ENCODE measurements around the gene CDKL2. TPM values are rescaled to one million over a fixed set of nuclear protein-coding genes. Genes with fewer than 3 reads are reported as not detected.

The CDKL2 gene
- total RNA-seq, 2 donors from 2014 or later, result 0.71 to 1.3 TPM

DNA sequence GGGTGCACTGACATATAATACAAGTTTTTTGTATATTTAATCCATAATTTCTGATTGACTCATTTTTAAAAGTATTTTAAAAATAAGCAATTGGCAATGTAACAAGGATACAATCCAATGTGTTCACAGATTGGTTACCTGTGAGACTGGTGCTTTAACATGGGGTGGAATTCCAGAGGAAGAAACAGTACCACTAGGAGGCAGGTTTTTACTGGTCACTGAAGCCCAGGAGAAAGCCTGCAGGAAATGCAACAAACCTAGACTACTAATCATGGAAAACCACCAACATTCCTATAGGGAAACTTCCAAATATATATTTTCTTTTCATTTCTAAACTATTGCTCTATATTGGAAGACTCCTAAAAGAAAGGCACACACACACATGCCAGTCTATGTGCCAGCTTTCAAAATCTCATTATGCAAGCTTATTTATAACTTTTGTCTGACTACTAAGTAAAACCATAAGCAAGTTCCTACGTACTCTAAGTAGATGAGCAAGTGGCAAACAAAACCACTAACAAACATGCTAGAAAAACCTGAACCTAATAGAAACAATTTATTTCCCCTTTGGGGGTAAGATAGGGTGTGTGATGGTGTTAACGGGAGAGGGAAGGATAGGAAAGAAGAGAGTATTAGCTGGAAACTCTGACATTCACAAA lies 23.6 kb upstream of the CDKL2 start:
- intact Hi-C loops (cut with DNase I), result no loop called here
- no peak for DNase-seq (ENCODE audit: low spot score)

DNA sequence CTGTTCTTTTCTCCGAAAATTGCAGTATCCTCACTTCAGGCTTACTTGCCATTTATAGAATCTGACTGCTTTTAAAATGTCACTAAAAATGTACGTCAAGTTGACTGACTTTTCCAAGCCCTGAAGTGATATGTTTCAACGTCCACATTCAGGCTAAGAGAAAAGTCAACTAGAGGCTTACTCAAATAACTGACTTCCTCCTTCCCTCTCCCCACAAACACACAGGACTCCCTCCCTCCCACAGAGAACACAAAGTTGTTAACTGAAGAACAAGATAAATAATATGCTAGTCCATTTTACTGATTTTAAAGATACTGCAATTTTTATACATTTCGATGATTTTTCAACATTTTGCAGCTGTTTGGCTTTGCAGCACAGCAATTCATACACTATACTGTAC lies 13.8 kb upstream of the CDKL2 start:
- intact Hi-C loops (cut with DNase I), result no loop called here
- DNase-seq (ENCODE audit: low spot score), result no peak

DNA sequence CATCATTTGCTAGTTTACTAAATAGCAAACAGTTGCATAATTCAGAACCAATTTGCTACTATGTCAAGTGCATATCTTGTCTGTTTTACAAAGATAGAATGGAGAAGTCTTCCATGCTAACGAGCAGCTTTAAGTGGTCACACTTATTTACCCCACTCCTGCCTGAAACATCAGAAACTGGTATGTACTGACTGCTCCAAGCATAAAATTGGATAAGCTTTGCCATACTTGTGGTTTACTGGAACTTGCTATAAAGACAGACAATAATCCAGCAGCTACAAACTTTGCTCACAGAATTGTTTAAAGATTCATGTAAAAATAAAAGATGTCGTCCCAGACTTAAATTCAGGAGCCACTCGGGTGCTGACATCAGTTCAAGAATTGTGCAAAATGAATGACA lies 13.3 kb upstream of the CDKL2 start:
- no peak for DNase-seq (ENCODE audit: low spot score)
- intact Hi-C loops (cut with DNase I), result no loop called here

DNA sequence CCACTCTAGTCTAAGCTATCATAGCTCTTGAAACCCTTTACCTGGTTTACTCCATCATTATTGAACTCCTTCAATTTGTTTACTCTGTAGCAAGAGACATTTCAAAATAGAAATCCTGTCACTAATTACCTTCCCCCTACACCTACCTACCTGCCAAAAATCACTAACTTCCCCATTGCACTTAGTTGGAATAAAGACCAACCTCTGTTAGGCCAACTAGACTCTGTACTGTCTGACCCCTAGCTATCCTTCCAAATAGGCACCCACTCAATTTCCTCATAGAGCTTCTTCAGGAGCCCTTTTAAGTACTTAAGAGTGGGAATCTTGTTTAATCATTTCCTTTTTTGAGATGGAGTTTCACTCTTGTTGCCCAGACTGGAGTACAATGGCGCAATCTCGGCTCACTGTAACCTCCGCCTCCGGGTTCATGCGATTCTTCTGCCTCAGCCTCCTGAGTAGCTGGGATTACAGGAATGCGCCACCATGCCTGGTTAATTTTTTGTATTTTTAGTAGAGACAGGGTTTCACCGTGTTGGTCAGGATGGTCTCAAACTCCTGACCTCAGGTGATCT lies 8.9 kb upstream of the CDKL2 start:
- intact Hi-C loops (cut with DNase I), result no loop called here
- no peak for DNase-seq (ENCODE audit: low spot score)

DNA sequence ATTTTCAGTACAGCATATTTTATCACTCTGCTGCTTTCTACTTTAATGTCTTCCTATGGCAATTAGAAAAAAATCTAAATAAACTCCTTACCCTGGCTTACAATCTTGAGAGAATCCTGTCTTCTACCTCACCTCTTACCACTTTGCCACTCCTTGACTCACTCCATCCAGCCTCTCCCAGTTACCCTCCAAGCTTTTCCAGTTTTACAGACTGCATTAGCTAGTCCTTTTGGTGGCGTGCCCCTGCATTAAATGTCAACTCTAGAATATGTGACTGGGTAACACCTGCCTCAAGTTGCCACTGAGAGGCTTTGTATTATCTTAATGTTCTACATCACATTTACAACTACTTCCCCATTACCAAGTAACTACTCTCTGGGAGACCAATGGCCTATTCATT lies 7.5 kb upstream of the CDKL2 start:
- no peak for DNase-seq (ENCODE audit: low spot score)
- intact Hi-C loops (cut with DNase I), result no loop called here

DNA sequence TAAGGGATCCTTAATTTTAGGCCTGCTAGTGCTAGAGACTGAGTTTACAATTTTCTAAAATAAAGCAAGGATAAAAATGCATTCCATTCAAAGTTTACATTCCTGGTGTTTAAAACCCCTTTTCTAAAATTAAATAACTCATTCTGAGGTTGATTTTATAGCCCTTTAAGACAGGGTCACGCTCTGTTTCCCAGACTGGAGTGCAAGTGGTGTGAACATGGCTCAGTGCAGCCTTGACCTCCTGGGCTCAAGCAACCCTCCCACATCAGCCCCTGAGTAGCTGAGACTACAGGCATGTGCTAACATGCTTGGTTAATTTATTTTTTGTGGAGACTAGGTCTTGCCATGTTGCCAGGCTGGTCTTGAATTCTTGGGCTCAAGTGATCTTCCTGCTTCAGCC lies 6.8 kb upstream of the CDKL2 start:
- intact Hi-C loops (cut with DNase I), result no loop called here
- DNase-seq (ENCODE audit: low spot score), result no peak

DNA sequence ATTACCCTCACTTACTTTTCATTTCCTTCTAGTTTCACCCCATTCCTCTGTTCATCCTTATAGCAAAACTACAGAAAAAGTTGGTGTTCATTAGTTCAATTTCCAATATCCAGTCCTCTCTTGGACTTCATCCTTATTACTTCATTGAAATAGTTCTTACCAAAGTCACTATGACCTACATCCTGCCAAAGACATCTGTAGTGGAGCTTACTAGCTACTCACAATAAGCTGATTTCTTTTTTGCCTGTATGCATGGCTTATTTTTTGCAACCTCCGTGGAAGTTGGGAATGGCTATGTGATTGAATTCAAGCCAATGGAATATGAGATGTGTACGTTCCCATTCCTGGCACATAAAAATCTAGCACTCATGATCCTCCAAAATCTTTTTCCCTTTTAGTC lies 4.6 kb upstream of the CDKL2 start:
- intact Hi-C loops (cut with DNase I), result no loop called here
- no peak for DNase-seq (ENCODE audit: low spot score)

DNA sequence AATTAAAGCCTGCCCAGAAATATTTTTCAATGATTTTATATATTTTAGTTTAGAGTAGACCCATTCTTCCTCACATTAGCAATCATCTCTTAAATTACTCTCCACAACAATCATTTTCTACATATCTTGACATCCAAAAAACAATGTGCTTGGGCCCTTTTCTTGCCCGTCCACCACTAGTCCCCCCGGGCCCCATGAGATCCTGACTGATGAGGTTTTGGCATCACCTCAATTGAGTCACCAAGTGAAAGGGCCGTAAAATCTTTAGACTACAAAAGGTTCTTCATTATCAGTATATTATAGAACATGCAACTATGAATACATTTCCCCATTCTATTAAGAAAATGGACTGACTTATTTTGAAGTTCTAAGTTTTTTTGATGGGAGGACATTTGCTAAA lies 4.0 kb upstream of the CDKL2 start:
- no peak for DNase-seq (ENCODE audit: low spot score)
- intact Hi-C loops (cut with DNase I), result no loop called here

DNA sequence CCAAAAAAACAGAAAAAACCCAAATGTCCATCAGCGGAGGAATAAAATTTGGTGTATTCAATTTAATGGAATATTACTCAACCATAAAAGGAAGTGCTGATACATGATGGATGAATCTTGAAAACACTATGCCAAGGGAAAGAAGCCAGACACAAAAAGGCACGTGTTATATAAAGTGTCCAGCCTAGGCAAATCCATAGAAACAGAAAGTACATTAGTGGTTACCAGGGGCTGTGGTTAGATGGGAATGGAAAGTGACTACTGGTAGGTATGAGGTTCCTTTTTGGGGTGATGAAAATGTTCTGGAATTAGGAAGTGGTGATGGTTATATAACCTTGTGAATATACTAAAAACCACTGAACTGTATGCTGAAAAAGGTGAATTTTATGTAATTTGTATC lies 3.5 kb upstream of the CDKL2 start:
- DNase-seq (ENCODE audit: low spot score), result no peak
- intact Hi-C loops (cut with DNase I), result no loop called here

DNA sequence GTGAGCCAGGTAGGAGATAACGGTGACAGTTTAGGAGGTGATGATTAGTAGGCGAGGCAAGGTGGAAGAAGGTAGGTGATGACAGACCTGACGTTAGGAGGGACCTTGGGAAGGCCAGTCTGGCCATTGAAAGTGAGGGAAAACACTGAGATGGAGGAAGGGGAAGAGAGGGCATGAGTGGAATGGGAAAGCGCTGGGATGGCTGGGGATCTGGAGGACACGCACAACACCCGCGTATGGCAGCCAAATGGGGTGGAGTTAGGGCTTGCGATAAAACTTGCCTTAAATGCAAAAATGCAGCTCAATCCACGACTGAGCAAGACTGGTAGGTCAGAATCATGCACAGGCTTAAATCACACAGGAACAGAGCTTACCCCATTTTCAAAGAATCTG lies 605 bp upstream of the CDKL2 start:
- intact Hi-C loops (cut with DNase I), result no loop called here
- no peak for DNase-seq (ENCODE audit: low spot score)

DNA sequence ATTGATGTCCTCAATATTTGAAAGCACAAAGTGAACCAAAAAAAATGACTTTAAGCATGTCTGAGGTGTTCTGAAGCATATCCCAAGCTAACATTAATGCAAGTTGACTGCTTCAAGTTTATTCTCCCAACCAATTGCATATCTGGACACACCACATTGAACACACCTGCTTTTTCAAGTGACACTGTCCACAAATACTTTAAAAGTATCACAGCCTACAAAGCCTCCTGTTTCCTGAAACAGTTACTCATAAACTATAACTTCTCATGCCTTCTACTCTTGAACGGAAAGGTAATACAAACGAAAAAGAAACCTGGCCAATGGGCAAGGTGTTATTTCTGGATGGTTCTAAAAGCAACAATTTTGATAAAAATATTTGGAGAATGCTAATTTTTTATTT lies 1.1 kb downstream of the CDKL2 start:
- intact Hi-C loops (cut with DNase I), result no loop called here
- no peak for DNase-seq (ENCODE audit: low spot score)

DNA sequence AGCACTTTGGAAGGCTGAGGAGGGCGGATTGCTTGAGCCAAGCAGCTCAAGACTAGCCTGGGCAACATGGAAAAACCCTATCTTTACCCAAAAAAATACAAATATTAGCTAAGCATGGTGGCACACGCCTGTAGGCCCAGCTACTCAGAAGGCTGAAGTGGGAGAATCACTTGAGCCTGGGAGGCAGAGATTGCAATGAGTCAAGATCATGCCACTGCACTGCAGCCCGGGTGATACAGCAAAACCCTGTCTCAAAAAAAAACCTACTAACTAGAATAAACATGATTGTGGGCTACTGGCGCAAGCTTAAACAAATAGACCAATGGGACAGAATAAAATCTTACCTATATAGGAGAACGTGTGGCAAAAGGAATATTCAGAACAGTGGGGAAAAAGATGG lies 7.3 kb downstream of the CDKL2 start:
- no peak for DNase-seq (ENCODE audit: low spot score)
- intact Hi-C loops (cut with DNase I), result no loop called here

DNA sequence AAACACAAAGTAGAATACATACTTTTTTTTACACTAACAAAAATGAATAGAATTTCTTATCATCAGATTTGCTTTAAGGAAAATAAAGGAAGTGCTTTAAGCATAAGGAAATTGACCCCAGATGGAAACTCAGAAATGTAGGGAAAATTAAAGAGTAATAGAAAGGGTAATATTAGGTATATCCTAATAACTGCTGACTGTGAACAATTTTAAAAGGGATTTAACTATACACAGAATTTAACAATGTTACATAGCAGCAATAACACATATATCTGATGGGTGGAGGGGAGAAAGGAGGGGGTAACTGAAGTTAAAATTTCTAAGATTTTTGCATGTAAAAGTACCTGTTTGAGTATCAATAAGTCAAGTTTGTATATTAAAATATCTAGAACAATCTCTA lies 8.6 kb downstream of the CDKL2 start:
- intact Hi-C loops (cut with DNase I), result no loop called here
- no peak for DNase-seq (ENCODE audit: low spot score)

DNA sequence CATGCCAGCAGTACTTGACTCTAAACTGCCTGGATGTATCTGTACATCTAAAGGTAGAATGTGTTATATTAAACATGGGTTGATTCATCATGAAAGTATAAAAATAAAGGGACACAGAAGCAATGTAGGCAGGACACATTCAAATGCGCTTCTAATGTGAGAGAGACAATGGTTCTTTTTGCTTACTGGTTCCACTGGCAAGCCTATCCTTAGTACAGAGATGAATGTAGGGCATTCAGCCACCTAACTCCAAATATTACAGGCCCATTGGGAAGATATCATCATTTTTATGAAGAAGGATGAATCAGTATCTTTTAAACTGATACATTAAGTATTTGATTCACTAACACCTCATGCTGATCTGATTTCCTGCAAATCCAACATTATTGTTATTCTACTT lies 18.0 kb downstream of the CDKL2 start:
- intact Hi-C loops (cut with DNase I), result no loop called here
- no peak for DNase-seq (ENCODE audit: low spot score)

DNA sequence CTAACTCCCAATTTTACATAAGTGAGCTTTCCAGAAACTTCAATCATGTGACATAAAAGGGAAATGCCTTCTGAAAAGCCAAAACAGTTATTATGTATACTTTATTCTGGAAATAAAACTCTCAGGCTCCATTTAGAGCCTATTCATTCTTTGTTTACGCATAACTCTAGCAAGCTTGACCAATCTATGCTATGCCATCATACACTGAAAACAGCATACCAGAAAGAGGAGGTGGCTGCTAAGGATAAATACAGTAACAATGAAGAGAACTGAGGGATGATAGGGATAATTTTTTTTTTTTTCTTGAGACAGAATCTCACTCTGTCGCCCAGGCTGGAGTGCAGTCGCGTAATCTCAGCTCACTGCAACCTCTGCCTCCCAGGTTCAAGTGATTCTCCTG lies 24.4 kb downstream of the CDKL2 start:
- DNase-seq (ENCODE audit: low spot score), result no peak
- intact Hi-C loops (cut with DNase I), result no loop called here

DNA sequence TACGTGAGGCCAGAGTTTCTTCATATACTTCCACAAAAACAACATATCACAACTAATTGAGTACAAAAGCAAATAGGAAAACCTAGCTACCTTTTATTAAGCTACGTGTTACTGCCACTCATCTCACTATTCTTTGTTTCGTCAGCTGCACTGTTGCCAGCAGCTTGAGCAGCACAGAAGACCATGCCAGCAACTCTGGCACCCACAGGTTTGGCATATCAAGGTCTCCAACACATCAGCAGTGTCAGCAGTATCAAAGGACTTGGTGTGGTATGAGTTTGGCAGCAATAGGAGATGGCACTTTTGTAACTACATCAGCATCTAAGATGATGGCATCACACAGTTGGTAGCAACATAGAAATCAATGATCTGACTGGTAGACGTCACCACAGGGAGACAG lies 30.7 kb downstream of the CDKL2 start:
- intact Hi-C loops (cut with DNase I), result no loop called here
- no peak for DNase-seq (ENCODE audit: low spot score)

DNA sequence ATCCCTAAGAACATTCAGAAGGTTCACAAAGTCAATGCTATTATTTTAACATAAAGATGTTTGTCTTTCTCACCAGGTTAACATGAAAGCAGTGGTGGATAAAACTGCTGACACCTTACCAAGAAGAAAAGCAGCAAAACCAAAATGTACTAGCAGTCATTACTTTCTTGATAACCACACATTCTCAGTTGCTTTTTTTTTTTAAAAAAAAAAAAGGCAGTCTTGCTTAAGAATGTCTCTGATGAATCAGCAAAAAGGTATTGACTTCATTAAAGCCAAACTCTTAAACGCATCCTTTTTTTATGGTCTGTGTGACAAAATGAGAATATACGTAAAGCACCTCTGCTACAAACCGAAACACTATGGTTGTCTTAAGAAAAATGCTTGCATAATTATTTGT lies 31.9 kb downstream of the CDKL2 start:
- intact Hi-C loops (cut with DNase I), result no loop called here
- DNase-seq (ENCODE audit: low spot score), result no peak

DNA sequence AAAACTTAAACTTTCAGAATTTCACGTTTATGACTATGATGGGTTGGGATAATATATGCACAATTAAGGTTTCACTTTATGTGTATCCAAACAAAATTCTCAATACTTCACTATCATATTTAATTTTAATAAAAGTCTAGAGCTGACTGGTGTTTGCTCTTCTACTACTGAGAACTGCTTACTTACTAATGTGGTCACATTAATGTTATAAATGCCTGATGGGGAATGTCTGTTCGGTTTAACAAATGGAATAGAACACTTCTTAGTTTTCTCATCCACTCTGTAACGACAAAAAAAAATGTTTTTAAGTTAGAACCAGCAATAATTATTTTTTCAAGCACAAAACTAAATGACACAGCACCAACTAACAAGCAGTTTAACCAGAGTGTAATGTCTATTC lies 34.3 kb downstream of the CDKL2 start:
- DNase-seq (ENCODE audit: low spot score), result no peak
- intact Hi-C loops (cut with DNase I), result no loop called here

DNA sequence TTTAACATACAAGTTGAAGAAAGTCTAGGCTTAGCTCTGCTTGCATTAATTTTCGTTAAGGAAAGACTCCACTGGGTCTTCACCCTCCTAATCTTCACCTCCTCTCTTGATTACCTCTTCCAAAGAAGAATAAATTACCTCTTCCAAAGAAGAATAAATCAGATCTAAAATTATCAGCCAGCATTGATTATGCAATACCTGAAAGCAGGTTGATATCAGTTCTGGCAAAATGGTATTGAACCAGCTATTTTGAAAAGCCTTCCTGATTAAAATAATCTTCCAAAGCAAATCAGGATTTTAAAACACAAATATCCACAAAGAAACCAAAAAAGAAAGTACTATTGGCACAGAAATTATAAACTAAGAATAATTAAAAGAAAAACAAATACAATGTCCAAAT lies 36.9 kb downstream of the CDKL2 start:
- intact Hi-C loops (cut with DNase I), result no loop called here

DNA sequence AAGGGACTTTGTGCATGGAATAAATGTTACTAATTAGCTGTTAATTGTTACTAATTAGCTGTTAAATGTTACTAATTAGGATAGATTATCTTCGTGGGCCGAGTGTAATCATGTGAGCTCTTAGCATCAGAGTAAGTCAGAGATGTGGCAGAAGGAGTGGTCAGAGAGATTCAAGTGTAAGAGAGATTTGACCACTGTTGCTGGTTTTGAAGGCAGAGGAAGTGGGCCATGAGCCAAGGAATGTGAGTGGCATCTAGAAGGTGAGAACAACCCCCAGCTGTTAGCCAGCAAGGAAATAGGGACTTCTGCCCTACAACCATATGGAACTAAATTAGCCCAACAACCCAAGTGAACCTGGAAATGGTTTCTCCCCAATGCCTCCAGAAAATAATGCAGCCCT lies 46.3 kb downstream of the CDKL2 start:
- intact Hi-C loops (cut with DNase I), result no loop called here
- no peak for DNase-seq (ENCODE audit: low spot score)

More for the DNA sequence above, 36.9 kb downstream of the CDKL2 start:
- no peak for DNase-seq (ENCODE audit: low spot score)

DNA sequence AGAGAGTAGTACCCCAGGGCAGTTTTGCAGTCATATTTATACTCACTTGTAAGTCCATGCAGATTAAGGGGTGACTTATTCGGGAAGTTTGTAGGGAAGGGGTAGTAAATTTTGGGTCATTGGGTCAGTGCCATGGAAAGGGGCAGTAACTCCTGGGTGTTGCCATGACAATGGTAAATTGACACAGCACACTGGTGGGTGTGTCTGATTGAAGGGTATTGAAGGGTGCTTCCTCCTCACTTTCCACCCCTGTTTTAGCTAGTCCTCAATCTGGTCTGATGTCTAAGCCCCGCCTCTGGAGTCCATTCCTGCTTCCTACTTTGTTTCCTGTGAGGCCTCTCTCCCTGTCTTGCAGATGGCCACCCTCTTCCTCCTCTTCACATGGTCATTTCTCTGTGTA lies 62.6 kb downstream of the CDKL2 start:
- intact Hi-C loops (cut with DNase I), result no loop called here
- no peak for DNase-seq (ENCODE audit: low spot score)

DNA sequence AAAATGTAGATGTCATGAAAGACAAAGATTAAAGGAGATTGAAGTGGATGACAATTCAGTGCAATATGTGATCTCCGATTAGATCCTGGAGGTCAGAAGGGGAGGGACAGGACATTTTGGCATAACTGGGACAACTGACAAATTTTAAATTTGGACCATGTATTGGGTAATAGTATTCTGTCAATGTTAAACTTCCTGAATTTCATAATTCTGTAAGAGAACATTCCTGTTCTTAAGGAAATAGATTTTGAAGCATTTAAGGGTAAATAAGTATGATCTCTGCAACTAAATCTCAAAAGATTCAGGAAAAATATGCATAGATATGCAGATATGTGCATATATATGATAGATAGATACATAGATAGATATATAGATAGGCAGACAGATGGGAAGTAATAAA lies 63.4 kb downstream of the CDKL2 start:
- DNase-seq (ENCODE audit: low spot score), result no peak
- intact Hi-C loops (cut with DNase I), result no loop called here
